HG03558 (cell line): Measurements from ENCODE around the gene MEIOB.
"Not testable (repeated sequence)": the region's sequence is repeated elsewhere in the genome, so short reads cannot be mapped to it uniquely, and the experiment has no call there.

ENCODE experiments used
- ATAC-seq: cut with Tn5 transposase; IDR thresholded peaks from one replicate; pipeline ENCODE4 v1.9.1; 2021; ENCODE audit warnings: moderate number of reproducible peaks; ENCODE audit not compliant: unreplicated experiment; ENCODE audit errors: extremely low read depth

The MEIOB gene

DNA sequence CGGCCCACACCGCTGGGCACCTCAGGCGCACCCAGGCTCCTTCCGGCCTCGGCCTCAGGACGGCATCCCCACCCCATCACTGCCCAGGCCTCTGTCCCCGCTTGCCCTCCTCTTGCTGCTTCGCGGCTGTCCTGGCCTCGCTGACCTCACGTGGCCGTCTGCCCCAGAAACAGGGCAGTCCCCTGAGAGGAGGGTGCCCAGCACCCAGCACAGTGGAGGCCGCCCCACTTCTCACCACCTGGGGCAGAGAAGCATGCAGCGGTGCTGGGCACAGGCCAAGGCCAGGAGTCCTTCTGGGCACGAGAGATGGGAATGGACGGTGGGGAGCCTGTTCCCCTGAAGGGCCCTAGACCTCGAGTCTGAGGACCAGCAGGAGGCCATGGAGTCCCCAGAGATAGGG lies 54.2 kb downstream of the MEIOB start:
- ATAC-seq: no peak

DNA sequence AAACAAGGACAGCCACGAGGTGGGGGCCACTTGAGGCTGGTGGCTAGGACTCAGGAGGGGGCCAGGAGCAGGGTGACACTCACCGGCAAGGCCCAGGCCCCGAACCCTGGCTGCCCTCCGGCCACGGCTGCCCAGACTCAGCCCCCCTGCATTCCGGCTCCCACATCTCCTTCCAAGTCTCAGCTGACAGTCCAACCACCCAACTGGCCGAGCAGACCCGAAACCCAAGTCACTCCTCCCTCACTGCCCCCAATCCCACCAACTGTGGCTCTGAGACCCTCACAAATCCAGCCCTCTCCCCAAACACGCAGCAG lies 54.7 kb downstream of the MEIOB start:
- ATAC-seq: no peak

DNA sequence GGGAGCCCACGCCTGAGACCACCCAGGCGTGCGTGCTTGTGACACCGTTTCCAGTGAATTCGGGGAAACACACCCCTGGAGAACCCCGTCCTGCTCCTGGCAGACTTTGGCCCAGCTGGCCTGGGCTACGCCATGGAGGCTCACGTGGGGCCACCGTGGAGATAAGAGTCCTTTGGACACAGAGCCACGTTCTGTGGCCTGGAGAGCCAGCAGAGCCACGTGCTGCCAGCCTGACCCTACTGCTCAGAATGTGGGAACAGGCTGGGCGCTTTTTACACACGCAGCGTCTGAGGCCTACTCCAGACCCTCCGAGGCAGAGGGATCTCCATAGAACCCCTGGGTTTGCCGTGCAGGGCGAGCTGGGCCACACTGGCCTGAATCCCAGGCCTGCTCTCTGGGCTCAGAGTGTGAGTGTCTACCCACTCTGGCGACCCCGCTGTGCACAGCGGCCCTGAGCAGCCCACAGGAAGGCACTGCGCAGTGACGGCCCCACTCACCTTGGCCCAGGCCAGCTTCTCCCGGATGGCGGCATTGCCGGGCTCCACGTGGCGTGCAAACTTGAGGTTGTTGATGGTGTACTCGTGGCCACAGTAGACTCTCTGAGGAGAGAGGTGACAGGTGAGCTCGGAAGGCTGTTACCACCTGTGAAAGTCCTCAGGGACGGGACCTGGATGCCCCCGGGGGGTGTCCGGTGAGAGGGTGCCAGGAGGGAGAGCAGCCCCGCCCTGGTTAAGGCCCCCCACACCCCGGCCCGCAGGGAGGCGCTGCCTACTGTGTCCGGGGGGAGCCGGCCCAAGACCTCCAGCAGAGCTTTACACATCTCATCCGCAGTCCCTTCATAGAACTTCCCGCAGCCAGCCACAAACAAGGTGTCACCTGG lies 55.3 kb downstream of the MEIOB start:
- ATAC-seq: no peak

DNA sequence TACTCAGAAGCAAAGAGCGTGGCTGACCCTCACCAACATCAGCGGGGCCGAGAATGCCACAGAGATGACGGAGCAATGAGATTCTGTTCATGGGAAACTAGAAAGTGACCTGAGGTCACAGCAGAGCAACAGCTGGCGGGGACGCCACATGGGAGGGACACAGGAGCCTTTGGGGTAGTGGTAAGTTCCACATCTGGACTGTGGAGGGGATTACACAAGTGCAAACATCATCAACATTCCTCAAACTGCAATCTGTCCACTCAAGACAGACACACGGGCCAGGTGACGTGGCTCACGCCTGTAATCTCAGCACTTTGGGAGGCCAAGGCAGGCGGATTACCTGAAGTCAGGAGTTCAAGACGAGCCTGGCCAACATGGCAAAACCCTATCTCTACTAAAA lies 56.5 kb downstream of the MEIOB start:
- no peak for ATAC-seq

DNA sequence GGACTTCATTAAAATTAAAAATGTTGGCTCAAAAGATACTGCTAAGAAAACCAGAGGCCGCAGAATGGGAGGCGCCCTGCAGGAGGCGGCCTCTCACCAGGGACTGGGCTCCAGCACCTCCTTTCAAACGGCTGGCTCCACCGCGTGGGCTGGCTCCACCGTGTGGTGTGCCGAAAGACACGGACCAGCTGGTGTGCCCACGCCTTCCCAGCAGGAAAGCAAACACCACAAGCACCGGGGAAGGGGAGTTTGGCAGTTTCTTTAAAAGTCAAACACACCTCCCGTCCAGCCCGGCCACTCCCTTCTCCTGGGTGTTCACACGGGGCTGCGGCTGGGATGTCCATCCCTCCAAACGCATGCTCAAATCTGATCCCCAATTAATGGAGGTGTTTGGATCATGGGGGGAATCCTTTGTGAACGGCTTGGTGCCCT lies 59.2 kb downstream of the MEIOB start:
- ATAC-seq: no peak

DNA sequence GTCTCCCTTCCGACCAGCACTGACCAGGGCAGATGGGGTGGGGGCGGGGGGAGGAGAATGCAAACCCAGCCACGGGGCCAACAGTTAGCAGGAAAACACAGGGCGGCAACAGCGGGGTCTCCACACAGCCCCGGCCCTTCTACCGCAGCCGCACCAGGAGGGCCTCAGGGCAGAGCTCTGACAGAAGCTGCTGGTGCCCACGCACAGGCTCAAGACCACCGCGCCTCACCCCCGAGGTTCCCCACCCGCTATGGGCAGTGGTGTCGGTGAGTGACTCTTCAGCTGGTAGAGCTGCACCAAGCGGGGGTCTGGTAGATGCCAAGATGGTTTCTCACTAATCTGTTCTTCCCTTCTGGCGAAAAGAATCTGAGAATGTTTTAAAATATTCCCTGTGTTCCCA lies 61.4 kb downstream of the MEIOB start:
- no peak for ATAC-seq

DNA sequence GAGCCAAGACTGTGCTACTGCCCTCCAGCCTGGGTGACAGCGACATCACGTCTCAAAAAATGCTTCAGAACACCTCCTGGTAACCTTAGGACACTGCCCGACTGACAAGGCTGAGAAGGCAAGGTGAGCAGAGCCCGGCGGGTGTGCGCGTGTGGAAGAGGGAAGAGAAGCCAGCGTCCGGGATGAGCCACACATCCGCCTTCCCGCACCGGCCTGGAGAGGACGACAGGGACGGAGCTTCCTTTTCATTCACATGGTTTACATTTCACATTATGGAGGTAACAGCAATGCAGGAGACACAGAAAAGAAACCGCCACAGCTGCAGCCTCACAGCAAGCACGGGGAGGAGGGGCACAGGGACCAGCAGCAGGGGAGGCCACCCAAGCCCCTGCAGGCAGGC lies 61.9 kb downstream of the MEIOB start:
- ATAC-seq: no peak

DNA sequence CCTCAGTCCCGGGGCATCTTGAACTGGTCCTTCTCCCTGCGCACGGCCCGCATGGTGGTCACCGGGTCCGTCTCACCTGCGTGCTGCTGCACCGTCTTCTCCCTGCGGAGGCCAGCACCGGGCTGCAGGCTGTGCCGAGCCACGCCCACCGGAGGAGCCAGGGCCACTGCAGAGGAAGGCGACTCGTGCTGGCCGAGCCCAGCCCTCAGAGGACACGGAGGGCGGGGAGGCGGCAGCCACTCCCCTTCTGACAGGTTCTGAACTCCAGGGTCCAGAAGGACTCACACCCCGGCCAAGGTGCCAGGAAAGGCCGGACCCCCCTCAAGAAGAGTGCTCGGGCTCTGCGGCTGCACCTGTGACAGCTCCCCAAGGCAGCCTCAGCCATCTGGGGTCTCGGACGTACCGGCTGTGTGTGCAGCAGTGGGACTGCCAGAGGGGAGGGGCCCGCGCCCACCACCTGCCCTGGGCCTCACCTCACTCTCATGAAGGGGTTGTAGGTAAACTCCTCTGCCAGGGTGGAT lies 62.6 kb downstream of the MEIOB start:
- ATAC-seq: no peak

DNA sequence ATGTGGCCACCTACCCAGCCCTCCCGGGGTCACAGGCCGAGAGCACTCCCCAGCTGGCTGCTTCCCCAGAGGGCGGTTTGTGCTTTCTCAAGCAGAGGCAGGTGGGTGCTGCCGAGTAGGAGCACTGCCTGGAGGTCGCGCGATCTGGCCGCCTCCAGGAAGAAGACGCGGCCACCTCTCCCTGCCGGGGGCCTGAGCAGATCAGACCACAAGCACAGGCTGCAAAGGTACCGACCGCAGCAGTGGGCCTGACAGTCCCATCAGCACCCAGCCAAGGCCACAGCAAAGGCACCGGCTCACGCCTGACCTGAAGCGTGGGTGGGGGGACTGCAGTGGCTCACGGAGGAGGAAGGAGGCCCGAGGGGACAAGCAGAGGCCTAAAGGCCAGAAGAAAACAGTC lies 63.3 kb downstream of the MEIOB start:
- ATAC-seq: no peak

DNA sequence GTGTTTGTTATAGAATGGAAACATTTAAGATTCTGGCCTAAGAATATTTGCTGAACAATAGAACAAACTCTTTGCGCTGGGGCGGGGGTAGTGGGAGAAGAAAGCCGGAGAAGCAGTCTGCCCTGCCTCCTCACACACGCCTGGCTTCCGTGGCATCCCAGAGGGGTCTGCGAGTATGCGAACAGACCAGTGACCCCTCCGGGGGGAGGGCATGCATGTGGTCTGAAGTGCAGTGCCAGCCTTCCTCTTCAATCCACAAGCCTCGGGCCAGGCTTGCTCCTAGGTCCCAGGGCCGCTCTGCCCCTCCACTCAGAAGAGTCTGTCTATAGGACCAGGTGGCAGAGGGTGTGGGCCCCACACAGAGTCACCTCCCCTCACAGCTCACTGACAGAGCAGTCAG lies 64.3 kb downstream of the MEIOB start:
- no peak for ATAC-seq

DNA sequence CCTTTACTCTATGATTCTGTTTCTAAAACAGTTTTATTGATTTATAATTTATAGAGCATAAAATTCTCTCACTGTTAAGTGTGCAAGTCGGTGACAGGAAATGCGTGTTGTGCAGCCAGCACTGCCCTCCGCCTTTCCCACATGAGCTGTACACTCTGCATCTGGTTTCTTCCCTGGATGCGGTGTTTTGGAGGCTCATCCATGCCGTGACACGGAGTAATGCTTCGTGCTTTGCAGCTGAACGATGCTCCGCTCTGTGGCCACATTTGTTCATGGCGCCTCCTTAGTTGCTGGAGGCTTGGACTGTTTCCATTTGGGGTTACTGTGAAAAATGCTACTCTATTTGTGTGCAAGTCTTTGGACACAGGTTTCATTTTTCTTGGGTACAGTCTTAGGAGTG lies 71.3 kb downstream of the MEIOB start:
- no peak for ATAC-seq

DNA sequence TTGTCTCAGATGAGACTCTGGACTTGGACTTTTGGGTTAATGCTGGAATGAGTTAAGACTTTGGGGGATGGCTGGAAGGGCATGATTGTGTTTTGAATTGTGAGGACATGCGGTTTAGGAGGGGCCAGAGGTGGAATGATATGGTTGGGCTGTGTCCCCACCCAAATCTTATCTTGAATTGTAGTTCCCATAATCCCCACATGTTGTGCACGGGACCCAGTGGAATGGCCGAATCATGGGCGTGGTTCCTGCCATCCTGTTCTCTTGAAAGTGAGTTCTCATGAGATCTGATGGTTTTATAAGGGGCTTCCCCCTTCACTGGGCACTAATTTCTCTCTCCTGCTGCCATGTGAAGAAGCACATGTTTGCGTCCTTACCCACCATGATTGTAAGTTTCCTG lies 72.7 kb downstream of the MEIOB start:
- not testable (repeated sequence) for ATAC-seq

DNA sequence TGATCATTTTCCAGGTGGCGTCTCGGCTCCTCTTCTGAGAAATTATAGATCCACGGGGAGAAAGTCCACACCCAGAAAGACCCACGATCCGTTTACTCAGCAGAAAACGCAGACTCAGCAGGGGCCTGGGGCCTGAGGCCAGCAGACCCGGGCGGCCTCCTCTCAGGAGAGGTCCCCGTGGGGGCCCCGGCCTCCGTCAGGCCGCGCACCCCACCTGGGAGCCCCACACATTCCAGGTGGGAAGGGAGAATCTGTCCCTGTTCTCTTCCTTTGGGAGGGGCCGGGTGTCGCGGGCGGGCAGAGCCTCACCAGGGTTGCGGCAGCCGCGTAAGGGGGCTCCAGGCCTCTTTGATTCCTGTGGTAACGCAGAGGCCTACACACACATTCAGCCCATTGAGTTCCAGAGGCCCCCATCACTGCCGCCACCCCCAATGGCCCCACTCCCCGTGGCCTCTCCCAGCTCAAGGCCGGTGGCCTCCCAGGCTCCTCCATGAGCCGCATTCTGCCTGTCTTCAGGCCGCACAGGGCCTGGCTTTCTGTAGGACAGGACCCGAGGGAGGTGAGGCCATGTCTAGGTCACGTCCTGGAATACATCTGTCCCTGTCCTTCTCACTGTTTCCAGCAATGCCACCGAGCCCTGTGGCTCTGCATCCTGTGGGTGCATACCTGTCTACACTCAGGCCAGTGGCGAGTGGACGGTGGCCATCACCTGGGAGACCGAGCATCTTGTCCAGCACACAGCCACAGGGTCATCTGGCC lies 76.9 kb downstream of the MEIOB start:
- no peak for ATAC-seq

DNA sequence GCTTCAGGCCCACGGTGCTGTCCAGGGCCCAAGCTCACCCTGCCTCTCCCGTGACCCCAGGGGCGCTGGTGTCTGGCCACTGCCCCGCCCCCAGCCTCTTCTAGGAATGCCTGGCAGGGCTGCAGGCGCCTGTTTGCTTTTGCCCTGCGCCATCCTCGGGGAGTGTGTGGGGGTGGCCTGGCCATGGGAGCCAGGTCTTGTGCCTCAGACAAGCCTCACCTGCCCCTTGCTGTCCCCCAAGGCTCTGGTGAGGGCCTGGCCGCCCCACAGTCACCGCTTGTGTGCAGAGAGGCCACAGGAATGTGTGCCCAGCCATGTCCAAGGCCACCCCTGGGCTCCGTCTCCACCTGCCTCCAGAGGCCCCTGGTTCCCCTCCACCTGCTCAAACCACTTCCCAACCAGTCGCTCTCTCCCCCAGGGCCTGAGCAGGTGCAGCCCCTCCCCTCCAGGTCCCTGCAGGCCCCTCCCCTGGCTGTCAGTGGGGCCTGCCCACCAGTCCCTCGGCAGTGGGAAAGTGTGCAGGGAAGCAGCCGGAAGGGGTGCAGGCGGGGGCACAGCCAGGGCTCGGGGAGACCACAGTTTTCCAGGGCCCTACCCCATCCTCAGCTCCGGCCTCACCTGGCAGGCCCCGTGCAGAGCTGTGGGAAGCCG lies 77.6 kb downstream of the MEIOB start:
- ATAC-seq: no peak

DNA sequence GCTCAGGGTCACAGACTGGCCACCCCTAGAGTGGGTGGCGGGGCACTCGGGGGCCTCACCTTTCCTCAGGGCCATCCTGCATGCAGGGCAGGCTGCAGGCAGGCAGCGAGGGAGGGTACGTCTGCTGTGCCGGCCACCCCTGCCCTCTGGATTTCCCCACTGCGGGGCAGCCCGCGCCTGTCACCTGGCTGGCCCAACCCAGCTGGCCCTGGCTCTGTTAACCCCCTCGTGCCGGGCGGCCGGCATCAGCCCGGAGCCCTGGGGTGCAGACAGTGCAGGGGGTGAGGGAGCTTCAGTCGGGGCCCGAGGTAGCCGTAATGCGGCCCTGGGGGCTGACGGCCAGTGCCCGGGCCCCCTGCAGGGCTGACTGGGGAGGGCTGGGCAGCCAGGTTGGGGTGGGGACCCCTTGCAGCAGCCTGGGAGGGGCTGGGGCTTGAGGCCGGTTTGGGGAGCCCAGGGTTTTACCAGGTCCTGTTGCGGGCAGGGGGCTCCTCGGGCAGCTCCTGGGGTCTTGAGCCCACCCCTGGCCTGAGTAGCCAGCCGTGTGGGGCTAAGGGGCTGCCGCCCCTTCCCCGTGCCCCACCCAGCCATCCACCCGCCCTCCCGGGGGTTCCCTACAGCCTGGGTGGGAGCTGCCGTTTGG lies 78.3 kb downstream of the MEIOB start, which contains the start of gene IGFALS:
IGFALS (minus strand) TSS at position 128 of the 643 bp plus-strand sequence; CDS start at position 75, 53 bp downstream.
- ATAC-seq: no peak

DNA sequence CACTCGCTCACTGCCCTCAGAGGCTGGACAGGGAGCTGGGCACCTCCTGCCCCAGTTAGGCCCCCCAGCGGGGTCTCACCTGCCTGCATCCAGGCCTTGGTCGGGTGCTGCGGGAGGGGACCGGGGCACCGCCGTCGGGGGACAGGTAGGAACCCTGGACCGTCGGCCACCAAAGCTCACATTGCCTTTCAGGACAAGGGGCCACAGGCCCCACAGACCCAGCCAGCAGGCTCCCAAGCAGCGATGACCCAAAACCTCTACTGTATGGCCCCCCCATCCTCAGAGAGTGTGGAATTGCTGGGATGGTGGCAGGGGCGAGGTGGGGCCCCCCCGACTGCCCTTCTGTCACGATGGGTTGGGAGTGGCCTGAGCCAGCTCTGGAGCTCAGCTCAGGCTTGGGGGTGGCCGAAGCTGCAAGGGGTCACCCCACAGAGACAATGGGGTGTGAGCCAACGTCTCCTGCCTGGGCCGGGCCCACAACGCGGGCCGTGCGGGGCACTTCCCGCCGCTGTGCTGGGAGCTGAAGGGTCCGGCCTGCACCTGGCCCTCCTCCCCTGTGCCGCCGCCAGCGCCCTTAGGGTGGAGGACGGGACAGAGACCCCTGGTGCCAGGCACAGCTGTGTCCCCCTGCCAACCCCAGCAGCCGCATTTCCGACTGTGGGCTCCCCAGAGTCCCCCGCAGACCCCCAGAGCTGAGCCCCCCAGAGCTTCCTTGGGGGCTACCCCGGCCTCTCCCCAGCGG lies 79.0 kb downstream of the MEIOB start:
- ATAC-seq: no peak

DNA sequence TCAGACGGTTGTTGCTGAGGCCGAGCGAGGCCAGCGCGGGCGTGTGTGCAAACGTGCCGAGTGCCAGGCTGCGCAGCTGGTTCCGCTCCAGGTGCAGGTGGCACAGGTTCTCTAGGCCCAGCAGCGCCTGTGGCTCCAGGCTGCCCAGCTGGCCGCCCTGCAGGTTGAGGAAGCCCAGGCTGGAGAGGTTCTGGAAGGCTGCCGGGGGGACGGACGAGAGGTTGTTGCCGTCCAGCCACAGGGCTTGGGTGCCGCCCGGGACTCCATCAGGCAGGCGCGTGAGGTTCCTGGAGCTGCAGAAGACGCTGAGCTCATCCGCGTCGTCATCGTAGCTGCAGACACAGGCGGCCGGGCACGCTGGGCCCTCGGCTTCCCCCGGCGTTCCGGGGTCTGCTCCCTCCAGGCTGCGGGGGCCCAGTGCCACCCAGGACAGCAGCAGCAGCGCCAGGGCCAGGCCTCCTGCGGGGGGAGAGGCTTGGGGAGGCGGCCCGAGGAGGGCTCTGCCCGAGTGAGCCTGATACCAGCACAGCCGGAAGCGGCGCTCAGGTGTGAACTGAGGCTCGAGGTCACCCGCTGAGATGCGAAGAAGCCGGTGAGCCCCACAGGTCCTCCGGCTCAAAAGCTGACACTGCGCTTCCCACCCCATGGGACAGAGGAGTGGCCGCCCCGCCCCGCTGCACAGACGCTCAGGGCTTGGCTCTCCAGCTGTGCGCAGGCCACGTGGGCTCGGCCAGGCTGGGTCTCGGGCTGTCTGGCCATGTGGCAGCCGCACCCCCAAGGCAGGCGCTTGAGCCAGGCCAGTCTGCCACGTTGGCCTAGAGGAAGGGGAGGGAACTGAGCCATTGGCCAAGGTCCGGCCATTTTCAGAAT lies 79.8 kb downstream of the MEIOB start:
- no peak for ATAC-seq

DNA sequence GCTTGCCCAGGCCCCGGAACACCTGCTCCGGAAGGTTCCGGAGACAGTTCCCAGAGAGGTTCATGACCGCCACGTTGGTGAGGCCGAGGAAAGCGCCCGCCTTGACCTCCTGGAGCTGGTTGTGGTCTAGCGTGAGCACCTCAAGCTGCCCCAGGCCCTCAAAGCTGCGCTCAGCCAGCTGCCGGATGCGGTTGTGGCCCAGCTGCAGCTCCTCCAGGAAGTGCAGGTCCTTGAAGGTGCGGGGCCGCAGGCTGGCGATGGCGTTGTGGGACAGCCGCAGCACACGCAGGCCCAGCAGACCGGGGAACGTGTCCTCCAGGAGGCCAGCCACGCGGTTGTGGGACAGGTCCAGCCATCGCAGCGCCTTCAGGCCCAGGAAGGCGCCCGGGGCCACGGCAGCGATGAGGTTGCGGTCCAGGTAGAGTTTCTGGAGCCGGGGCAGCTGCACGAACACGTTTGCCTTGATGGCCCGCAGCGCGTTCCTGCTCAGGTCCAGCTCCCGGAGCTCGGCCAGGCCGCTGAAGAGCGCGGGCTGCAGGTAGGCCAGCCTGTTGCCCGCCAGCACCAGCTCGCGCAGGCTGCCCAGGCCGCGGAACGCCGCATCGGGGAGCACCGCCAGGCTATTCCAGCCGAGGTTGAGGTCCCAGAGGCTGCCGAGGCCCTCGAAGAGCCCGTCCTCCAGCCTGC lies 80.6 kb downstream of the MEIOB start:
- no peak for ATAC-seq
